GM19025 (cell line): ENCODE results near the gene BCAT1.
"Not testable (repeated sequence)": the region's sequence is repeated elsewhere in the genome, so short reads cannot be mapped to it uniquely, and the experiment has no call there.

Experiments used
- ATAC-seq: cut with Tn5 transposase; IDR thresholded peaks from one replicate; pipeline ENCODE4 v1.9.1; 2021; ENCODE audit warnings: mild to moderate bottlenecking, low read depth, moderate library complexity; ENCODE audit not compliant: unreplicated experiment

BCAT1 gene

GRCh38 chr12:24864796-24865125 lies 84.1 kb downstream of the BCAT1 start:
- no peak for ATAC-seq

DNA sequence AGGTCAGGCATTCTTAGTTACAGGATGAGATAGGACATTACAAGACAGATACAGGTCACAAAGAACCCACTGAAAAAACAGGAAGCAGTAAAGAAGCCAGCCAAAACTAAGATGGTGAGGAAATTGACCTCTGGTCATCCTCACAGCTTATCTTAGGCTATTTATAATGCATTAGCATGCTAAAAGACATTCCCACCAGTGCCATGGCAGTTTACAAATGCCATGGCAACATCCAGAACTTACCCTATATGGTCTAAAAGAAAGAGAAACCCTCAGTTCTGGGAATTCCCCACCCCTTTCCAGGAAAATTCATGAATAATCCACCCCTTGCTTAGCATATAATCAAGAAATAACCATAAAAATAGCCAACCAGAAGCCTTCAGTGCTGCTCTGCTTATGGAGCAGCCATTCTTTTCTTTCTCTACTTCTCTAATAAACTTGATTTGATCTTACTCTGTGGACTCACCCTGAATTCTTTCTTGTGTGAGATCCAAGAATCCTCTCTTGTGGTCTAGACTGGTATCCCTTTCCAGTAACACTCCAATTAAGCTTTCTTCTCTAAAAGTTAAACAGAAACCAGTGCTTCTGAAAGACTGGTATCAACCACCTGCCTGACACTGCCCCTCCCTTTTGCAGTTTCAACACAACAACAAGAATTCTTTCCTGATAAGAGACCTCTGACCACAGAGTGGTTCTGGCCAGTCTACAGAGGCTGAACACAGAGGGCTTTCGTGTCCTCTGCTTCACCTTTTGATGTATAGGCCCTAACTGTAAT lies 86.9 kb downstream of the BCAT1 start:
- ATAC-seq, result no peak

DNA sequence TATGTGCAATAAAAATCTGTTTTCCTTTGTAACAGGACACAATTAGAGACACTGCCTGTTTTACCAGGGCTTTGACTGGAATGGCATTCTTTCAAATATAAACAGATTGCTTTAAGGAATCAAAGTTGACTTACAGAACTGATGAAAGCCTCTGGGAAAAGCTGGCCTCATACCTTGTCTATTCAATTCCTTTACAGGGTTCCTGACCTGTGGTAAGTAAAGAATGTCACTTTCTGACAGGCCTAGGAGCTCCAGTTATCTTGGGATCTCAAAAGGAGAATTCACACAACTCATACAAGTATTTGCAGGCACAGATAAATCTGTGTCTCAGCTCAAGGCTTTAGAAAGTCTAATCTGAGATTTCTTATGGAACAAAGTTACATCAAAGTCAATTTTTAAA lies 88.4 kb downstream of the BCAT1 start:
- no peak for ATAC-seq

DNA sequence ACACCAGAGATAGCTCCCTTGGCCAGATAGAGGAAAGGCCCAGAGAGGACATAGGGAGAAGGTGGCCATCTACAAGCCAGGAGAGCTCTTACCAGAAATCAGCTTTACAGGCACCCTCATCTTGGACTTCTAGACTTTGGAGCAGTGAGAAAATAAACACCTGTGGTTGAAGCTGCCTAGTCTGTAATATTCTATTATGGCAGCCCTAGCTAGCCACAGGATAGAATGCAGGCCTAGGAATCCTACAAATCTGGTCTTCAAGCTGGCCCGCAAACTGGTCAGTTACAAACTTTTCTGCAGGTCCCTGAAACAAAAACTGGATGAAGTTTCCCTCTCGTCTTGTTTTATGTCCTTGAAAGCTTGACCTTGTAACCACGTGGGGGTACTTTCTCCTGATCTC lies 92.4 kb downstream of the BCAT1 start:
- no peak for ATAC-seq

GRCh38 chr12:24854908-24855307 lies 94.0 kb downstream of the BCAT1 start:
- ATAC-seq, result no peak

GRCh38 chr12:24854017-24854416 lies 94.9 kb downstream of the BCAT1 start:
- no peak for ATAC-seq

DNA sequence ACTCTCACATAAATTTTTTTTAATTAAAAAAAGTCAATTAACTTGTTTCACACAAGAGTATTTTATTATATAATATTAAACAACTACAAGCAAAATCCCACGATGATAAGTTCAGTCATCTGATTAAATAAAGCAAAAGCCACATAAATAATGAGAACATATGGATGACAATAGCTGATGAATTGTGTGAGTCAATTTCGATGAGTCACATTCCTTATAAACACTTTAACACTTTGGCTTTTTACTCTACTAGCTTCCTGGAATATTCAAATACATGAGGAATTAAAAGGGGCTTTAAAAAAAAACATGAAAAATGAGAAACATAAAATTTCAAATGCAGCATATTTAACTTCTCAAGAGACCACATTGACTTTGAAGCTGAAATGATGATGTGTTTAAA lies 95.3 kb downstream of the BCAT1 start:
- ATAC-seq, result no peak

GRCh38 chr12:24853094-24853493 lies 95.8 kb downstream of the BCAT1 start:
- ATAC-seq, result no peak

GRCh38 chr12:24852420-24852819 lies 96.5 kb downstream of the BCAT1 start:
- ATAC-seq, result no peak

GRCh38 chr12:24851883-24852282 lies 97.0 kb downstream of the BCAT1 start:
- not testable (repeated sequence) for ATAC-seq

- no peak for ATAC-seq
These were observed 97.6 kb downstream of the BCAT1 start for GRCh38 chr12:24851341-24851740.

DNA sequence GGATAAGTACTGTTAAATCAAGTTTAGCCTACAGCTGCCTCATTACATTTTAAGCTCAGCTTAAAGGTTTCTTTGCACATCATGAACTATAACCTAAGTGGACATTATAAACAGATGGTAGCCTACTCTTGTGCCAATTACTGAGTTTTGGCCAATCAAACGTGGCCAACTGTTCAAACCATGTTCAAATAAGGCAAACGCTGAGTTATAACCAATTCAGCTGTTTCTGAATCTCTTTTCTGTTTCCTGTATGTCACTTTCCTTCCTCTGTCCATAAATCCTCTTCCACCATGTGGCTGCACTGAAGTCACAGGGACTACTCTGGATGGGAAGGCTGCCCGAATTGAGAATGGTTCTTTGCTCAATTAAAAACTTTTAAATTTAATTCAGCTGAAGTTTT lies 98.4 kb downstream of the BCAT1 start:
- ATAC-seq, result no peak

- ATAC-seq, result no peak
These were observed 99.9 kb downstream of the BCAT1 start for GRCh38 chr12:24848941-24849477.

DNA sequence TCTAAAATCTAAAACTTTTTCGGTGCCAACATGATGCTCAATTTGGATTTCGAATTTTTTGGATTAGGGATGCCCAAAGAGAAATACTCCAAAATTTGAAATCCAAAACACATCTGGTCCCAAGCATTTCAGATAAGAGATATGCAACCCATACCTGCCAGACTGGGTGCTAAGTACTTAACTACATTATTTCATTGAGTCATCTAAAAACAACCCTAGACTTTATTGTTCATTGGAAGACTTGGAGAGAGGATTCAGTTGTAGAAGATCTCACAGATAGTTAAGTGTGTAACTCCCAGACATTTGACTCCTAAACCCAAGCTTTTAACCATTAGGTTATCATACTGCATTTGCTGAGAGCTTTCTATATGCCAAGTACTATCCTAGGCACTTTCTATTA lies 102.2 kb downstream of the BCAT1 start:
- ATAC-seq, result no peak

GRCh38 chr12:24845615-24846014 lies 103.3 kb downstream of the BCAT1 start:
- no peak for ATAC-seq

DNA sequence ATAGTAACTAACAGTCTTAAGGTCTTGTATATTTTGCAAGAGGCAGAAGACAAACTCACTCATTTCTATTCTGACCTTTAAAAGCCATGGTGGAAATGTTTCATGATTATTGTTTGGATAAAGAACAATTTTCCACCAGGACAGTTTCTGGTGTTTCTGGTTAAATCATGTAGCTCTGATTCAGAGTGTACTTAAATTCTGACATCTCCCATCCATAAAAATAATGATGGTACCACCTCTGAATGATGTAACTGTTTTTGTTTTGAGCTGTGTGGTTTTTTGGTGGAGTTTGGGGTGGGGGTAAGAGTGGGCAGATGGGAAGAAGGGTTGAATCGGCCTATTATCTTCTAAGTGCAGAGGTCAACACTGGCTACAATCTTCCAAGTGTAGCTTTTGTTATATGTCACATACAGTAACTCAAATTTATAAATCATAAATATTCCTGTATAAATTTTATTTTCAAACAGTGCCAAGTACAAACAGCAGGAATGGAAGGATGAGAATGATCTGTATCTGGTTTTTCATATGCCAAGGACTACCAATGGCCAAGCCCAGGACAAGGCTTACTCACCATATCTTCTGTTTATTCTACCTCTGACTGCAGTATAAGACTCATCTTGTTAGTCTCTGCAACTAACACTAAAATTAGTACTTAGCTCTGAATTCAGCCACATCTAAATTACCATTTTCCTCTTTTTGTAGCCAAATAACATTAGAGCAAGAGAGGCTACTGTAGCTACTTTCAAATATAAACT lies 108.7 kb downstream of the BCAT1 start:
- ATAC-seq, result no peak

- peak; percentile 87 for ATAC-seq
These were observed 109.6 kb downstream of the BCAT1 start for GRCh38 chr12:24839268-24839791.

- peak; percentile 39 for ATAC-seq
These were observed 110.4 kb downstream of the BCAT1 start for GRCh38 chr12:24838531-24838950.

DNA sequence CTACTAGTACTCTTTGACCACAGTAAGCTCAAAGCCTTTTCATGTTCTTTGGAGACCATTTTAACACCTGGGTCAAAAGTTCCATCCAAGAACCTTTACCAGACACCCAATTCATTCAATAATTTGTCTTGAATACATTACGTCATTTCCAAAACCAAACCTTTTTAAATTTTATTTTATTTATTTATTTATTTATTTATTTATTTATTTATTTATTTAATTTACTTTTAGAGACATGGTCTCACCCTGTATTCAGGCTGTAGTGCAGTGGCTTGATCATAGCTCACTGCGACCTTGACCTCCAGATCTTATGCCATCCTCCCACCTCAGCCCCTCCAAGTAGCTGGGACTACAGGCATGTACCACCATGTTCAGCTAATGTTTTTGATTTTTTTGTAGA lies 113.5 kb downstream of the BCAT1 start:
- no peak for ATAC-seq

DNA sequence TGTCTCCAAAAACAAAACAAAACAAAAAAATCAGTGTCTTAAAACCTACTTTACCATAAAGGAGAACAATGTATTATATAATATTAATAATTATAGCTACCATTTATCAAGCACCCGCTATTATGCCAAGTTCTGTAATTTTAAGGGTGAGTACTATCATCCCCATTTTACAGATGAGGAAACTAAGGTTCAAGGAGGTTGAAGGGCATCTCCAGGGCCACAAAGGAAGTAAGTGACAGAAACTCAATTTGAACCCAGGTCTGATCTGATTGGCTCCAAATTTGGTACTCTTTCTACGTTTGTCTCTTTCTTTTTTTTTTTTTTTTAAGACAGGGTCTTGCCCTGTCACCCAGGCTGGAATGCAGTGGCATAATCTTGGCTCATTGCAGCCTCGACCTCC lies 115.4 kb downstream of the BCAT1 start:
- no peak for ATAC-seq

GRCh38 chr12:24823808-24824515 lies 124.9 kb downstream of the BCAT1 start:
- no peak for ATAC-seq
